Activated naive CD4-positive, alpha-beta T cell treated with anti-CD3 and anti-CD28 coated beads, Interleukin-2, amount 10 ng/mL, durations not matched to agents 7 days and 5 days (primary cell): ENCODE measurements around the gene MICAL3.
"Not testable (repeated sequence)": the region's sequence is repeated elsewhere in the genome, so short reads cannot be mapped to it uniquely, and the experiment has no call there.

ENCODE experiments used
- CTCF ChIA-PET: fragments of 350-600 bp; sonication (Branson Sonifier 250); formaldehyde crosslinking; loops from one replicate; lab custom pipeline; 2021; ENCODE audit warnings: antibody characterized with exemption; lab: Charles Lee
- DNase-seq: peaks from one replicate; pipeline ENCODE4 v3.0.0-alpha.2; 2020
- H3K27ac Mint-ChIP-seq: one replicate; pipeline ENCODE4 v1.8.0; 2021; ENCODE audit warnings: mild to moderate bottlenecking, moderate library complexity, mixed read lengths
- H3K27me3 Mint-ChIP-seq: one replicate; pipeline ENCODE4 v1.8.0; 2021; ENCODE audit warnings: mild to moderate bottlenecking, mixed read lengths
- H3K36me3 Mint-ChIP-seq: one replicate; pipeline ENCODE4 v1.8.0; 2021; ENCODE audit warnings: mixed read lengths
- H3K4me1 Mint-ChIP-seq: one replicate; pipeline ENCODE4 v1.8.0; 2021; ENCODE audit warnings: mixed read lengths
- H3K4me3 Mint-ChIP-seq: one replicate; pipeline ENCODE4 v1.8.0; 2021; ENCODE audit warnings: mild to moderate bottlenecking, moderate library complexity, mixed read lengths
- H3K9me3 Mint-ChIP-seq: one replicate; pipeline ENCODE4 v1.8.0; 2021; ENCODE audit warnings: mixed read lengths

The MICAL3 gene

GRCh38 chr22:17991992-17992391 is 32.4 kb downstream of the MICAL3 start:
- H3K36me3 Mint-ChIP-seq, H3K27me3 Mint-ChIP-seq, H3K27ac Mint-ChIP-seq, DNase-seq, CTCF ChIA-PET, H3K4me3 Mint-ChIP-seq, H3K9me3 Mint-ChIP-seq: not testable (repeated sequence)
- H3K4me1 Mint-ChIP-seq = peaks cover 22% of the 10 kb centered on the region

DNA sequence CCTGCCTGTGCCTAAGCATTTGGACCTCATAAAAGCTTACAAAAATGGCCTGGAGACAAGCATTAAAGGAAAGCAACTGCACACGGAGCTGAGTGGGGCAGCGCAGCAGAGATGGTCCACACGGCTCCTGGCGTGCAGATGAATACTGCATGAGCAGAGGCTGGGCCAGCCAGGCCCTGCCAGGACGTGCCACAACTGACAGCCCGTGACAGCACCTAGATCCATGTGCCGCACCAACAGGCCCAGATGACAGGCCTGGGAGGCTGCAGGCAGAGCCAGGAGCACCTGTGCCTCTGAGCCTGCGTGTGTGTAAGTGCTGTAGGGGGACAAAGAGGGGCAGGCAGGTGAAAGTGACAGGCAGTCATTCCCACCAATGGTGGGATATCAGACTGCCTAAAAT is 33.4 kb downstream of the MICAL3 start:
- Mint-ChIP-seq H3K4me1 (peaks cover 13% of the 10 kb centered on the region), H3K9me3 (no peaks in the 10 kb centered on the region), H3K36me3 (no peaks in the 10 kb centered on the region), H3K4me3 (no peak overlapping the region), H3K27ac (no peak overlapping the region), H3K27me3 (no peaks in the 10 kb centered on the region)
- DNase-seq = no peak
- CTCF ChIA-PET = no interaction called here

DNA sequence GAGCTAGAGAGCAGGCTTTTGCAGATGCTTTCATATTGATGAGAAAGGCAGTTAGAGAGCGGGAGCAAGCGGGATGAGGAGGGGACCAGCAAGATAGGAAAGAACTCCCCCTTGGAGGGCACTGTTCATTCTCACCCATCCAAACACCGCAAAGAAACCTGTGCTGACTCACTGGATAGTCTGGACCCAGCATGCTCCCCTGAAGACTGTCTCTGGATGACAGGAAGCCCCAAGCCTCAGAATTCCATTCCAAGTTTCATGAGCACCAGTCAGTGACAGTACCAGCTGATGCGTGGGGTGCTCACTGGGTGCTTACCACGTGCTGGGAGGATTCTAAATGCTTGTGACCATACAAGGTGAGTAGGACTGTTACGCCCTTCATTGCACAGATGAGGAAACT is 34.2 kb downstream of the MICAL3 start:
- H3K9me3 Mint-ChIP-seq = no peaks in the 10 kb centered on the region
- DNase-seq = no peak
- peaks cover 17% of the 10 kb centered on the region for H3K4me1 Mint-ChIP-seq
- H3K27ac Mint-ChIP-seq = no peak overlapping the region
- H3K27me3 Mint-ChIP-seq = no peaks in the 10 kb centered on the region
- no peaks in the 10 kb centered on the region for H3K36me3 Mint-ChIP-seq
- no peak overlapping the region for H3K4me3 Mint-ChIP-seq
- CTCF ChIA-PET = no interaction called here

GRCh38 chr22:17988800-17989513 is 35.4 kb downstream of the MICAL3 start:
- Mint-ChIP-seq H3K4me1 (peaks cover 14% of the 10 kb centered on the region), H3K36me3 (no peaks in the 10 kb centered on the region), H3K9me3 (no peaks in the 10 kb centered on the region), H3K4me3 (no peak overlapping the region), H3K27ac (no peak overlapping the region), H3K27me3 (no peaks in the 10 kb centered on the region)
- DNase-seq = no peak
- CTCF ChIA-PET = no interaction called here

DNA sequence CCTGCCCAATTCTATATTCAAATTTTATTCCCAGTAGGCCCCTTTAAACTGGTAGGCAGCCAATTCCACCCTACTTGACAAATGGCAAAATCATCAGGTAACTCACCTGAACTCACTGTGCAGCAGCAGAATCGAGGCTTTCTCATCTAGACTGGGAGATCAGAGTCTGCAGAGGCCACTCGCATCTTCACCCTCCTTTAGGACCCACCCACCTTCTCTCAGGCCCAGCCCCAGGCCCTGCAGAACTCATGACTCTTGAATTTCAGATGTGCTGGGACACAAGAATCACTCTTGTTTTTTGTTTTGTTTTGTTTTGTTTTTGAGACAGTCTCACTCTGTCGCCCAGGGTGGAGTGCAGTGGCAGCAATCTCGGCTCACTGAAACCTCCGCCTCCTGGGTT is 38.8 kb downstream of the MICAL3 start:
- no peaks in the 10 kb centered on the region for H3K27me3 Mint-ChIP-seq
- no peak for DNase-seq
- no peaks in the 10 kb centered on the region for H3K36me3 Mint-ChIP-seq
- H3K4me3 Mint-ChIP-seq = no peak overlapping the region
- peaks cover 29% of the 10 kb centered on the region for H3K4me1 Mint-ChIP-seq
- CTCF ChIA-PET = no interaction called here
- no peaks in the 10 kb centered on the region for H3K9me3 Mint-ChIP-seq
- H3K27ac Mint-ChIP-seq = no peak overlapping the region

DNA sequence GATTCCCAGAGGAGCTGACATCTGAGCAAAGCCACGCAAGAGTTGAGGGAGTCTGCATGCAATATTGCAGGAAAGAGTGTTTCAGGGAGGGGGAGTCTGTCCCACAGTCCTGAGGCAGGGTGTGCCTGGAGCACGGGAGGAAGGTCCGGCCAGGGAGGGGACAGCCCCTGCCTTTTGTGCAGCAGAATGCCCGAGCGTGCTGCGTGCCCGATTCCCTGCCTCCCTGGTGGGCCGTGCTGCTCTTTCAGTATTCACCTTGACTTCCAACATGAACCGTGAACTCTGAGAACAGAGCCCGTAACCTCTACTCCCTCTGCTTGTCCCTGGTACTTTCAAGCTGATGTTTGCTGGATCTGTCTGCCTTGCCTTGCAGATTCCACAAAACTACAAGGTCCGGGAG is 39.3 kb downstream of the MICAL3 start:
- H3K4me1 Mint-ChIP-seq = peaks cover 34% of the 10 kb centered on the region
- H3K9me3 Mint-ChIP-seq, H3K36me3 Mint-ChIP-seq, H3K4me3 Mint-ChIP-seq, CTCF ChIA-PET, H3K27me3 Mint-ChIP-seq, H3K27ac Mint-ChIP-seq, DNase-seq: not testable (repeated sequence)

DNA sequence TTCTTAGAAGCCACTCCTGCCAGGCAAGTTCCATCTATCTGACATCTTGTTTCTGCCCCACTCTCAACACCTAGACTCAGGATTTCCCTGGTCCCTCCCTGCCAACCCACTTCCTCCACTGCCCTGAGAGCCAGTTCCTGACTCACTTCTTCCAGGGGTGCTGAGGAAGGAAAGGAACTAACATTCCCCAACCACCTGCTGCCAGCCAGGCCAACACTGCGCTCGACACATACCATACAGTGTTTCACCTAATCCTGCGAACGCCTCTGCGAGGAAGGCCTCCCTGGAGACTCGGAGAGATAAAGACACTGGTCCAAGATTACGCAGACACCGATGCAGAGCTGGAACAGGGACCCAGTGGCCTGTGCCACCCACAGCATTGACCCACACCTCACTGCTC is 40.2 kb downstream of the MICAL3 start:
- no peaks in the 10 kb centered on the region for H3K9me3 Mint-ChIP-seq
- peaks cover 40% of the 10 kb centered on the region for H3K4me1 Mint-ChIP-seq
- CTCF ChIA-PET = no interaction called here
- DNase-seq = no peak
- no peaks in the 10 kb centered on the region for H3K36me3 Mint-ChIP-seq
- no peaks in the 10 kb centered on the region for H3K27me3 Mint-ChIP-seq
- H3K4me3 Mint-ChIP-seq = no peak overlapping the region
- H3K27ac Mint-ChIP-seq = peak overlapping the region; percentile 13

- CTCF ChIA-PET = no interaction called here
- H3K4me3 Mint-ChIP-seq = no peak overlapping the region
- no peaks in the 10 kb centered on the region for H3K9me3 Mint-ChIP-seq
- no peak for DNase-seq
- H3K27me3 Mint-ChIP-seq = no peaks in the 10 kb centered on the region
- no peaks in the 10 kb centered on the region for H3K36me3 Mint-ChIP-seq
- no peak overlapping the region for H3K27ac Mint-ChIP-seq
- H3K4me1 Mint-ChIP-seq = peaks cover 36% of the 10 kb centered on the region
Measured at GRCh38 chr22:17982572-17983141, 41.7 kb downstream of the MICAL3 start.

DNA sequence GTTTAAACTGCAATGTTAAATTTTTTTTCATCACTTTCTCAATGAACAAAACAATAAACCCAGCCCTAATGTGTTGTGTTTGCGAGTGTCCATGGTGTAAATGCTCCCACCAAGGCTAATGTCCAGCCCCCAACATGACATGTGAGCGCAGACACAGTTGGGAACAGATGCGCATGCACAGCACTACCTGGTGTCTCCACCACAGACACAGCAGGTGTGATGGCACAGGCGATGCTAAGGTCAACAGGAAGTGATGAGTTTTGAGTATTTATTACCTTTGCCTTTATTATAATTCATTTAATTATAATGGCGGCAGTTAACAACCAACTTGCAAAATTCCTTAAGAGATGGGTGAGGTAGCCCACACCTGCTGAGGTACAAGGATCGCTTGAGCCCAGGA is 42.9 kb downstream of the MICAL3 start:
- no peak for DNase-seq
- no peaks in the 10 kb centered on the region for H3K36me3 Mint-ChIP-seq
- no peak overlapping the region for H3K27ac Mint-ChIP-seq
- CTCF ChIA-PET = no interaction called here
- no peak overlapping the region for H3K4me3 Mint-ChIP-seq
- no peaks in the 10 kb centered on the region for H3K27me3 Mint-ChIP-seq
- H3K9me3 Mint-ChIP-seq = no peaks in the 10 kb centered on the region
- peaks cover 33% of the 10 kb centered on the region for H3K4me1 Mint-ChIP-seq

DNA sequence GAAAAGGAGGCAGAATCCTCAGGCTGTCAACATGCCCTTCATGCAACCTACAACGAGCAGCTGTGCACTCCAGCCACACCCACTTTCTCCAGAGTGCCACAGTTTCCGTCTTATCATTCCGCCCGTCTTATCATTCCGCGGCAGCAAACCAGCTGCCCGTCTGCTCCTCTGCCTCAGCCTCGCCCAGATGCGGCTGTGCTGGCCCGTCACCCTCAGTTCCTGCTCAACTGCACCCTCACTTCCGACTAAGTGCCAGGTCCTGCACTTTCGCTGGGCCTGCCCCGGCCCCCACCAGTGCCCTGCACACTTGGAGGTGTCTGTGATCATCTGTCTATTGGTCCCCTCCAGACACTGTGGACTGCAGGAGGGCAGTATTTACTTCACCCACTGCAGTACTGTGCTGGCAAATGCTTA is 43.7 kb downstream of the MICAL3 start:
- peaks cover 33% of the 10 kb centered on the region for H3K4me1 Mint-ChIP-seq
- H3K4me3 Mint-ChIP-seq = peak overlapping the region; percentile 54
- H3K27ac Mint-ChIP-seq = peak overlapping the region; percentile 79
- DNase-seq = peak; percentile 69
- CTCF ChIA-PET = no interaction called here
- no peaks in the 10 kb centered on the region for H3K27me3 Mint-ChIP-seq
- no peaks in the 10 kb centered on the region for H3K36me3 Mint-ChIP-seq
- no peaks in the 10 kb centered on the region for H3K9me3 Mint-ChIP-seq

DNA sequence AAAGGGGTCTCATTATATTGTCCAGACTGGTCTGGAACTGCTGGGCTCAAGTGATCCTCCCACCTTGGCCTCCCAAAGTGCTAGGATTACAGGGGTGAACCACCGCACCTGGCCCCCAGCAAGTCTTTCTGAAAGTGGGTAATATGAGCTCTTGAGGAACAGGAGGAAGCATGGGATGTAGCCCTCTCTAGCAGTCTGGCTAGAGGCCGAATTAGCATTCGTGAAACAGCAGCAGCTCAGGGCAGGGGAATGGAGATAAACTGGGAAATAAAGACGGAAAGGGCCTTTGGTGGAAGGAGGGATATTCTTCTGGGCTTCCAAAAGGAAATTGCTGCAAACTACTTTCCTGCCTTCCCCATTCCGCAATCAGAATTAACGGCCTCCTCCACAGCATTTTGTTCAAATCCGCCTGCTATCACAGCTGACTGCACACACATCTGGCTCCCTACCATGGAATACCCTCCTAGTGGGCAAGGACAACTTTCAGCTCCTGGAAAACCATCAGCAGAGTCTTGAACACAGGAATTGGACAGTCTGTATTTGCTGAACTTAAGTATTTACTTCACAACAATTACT is 44.3 kb downstream of the MICAL3 start:
- Mint-ChIP-seq H3K4me3 (peak overlapping the region; percentile 54), H3K27ac (peak overlapping the region; percentile 7), H3K9me3 (no peaks in the 10 kb centered on the region), H3K27me3 (no peaks in the 10 kb centered on the region), H3K36me3 (no peaks in the 10 kb centered on the region), H3K4me1 (peaks cover 31% of the 10 kb centered on the region)
- CTCF ChIA-PET = no interaction called here
- DNase-seq = no peak

DNA sequence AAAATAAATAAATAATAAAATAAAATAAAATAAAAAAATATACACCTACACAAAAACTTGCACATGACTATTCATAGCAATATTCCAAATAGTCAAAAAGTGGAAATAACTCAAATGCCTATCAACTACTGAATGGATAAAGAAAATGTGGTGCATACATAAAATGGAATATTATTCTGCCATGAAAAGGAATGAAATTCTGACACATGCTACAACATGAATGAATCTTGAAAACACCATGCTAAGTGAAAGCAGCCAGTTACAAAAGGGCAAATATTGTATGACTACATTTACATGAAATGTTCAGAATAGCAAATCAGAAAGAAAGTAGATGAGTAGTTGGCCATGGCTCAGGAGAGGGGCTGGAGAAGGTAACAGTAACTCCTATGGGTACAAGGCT is 46.3 kb downstream of the MICAL3 start:
- Mint-ChIP-seq H3K9me3 (no peaks in the 10 kb centered on the region), H3K27me3 (no peaks in the 10 kb centered on the region), H3K27ac (no peak overlapping the region), H3K4me1 (peaks cover 23% of the 10 kb centered on the region), H3K4me3 (no peak overlapping the region), H3K36me3 (no peaks in the 10 kb centered on the region)
- CTCF ChIA-PET = interaction anchor here (1.0 kb wide), 1 partner anchor 46 kb away, joined by 3 read pairs; the partner anchor contains the start of gene MICAL3
- DNase-seq = no peak

DNA sequence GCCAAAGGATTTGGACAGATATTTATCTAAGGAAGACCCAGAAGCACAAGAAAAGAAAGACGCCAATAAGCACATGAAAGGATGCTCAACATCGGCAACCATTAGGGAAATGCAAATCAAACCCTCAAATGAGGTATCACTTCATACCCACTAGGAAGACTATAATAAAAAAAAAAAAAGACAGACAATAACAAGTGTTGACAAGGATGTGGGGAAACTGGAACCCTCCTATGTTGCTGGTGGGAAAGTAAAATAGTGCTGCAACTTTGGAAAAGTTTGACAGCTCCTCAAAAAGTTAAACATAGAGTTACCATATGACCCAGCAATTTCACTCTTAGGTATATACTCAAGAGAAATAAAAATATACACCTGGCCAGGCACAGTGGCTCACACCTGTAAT is 47.0 kb downstream of the MICAL3 start:
- no peaks in the 10 kb centered on the region for H3K36me3 Mint-ChIP-seq
- no peaks in the 10 kb centered on the region for H3K27me3 Mint-ChIP-seq
- no peak overlapping the region for H3K4me3 Mint-ChIP-seq
- peaks cover 23% of the 10 kb centered on the region for H3K4me1 Mint-ChIP-seq
- DNase-seq = no peak
- CTCF ChIA-PET = no interaction called here
- no peaks in the 10 kb centered on the region for H3K9me3 Mint-ChIP-seq
- no peak overlapping the region for H3K27ac Mint-ChIP-seq

DNA sequence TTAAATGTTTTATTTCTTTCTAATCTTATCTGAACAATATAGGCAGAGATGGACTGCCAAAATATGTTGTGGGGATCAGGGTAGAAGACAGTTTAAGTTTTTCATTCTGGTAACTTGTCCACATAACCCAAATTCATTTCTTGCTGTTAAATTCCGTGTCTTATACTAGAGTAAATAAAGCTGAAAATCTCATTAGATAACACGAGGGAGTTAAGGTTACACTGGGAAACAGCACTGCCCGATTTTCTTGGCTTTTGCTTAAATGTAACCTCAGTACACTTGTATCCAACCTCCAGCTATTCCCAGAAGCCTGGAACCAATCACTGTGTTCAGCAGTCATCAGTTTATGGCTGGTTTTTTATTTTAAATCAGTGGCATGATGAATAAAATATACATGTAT is 48.2 kb downstream of the MICAL3 start:
- CTCF ChIA-PET = no interaction called here
- H3K36me3 Mint-ChIP-seq = no peaks in the 10 kb centered on the region
- H3K9me3 Mint-ChIP-seq = no peaks in the 10 kb centered on the region
- no peaks in the 10 kb centered on the region for H3K27me3 Mint-ChIP-seq
- H3K4me1 Mint-ChIP-seq = peaks cover 18% of the 10 kb centered on the region
- no peak overlapping the region for H3K27ac Mint-ChIP-seq
- DNase-seq = no peak
- no peak overlapping the region for H3K4me3 Mint-ChIP-seq

- Mint-ChIP-seq H3K4me3 (no peak overlapping the region), H3K36me3 (no peaks in the 10 kb centered on the region), H3K27me3 (no peaks in the 10 kb centered on the region), H3K9me3 (no peaks in the 10 kb centered on the region), H3K4me1 (peaks cover 6% of the 10 kb centered on the region), H3K27ac (no peak overlapping the region)
- no peak for DNase-seq
- CTCF ChIA-PET = no interaction called here
Measured at GRCh38 chr22:17974703-17975372, 49.5 kb downstream of the MICAL3 start.
